Measurements from ENCODE around the gene LRRC58. TPM values are rescaled to one million over a fixed set of nuclear protein-coding genes. Genes with fewer than 3 reads are reported as not detected.

Gene LRRC58
- total and polyA plus RNA-seq, 2 of the 13 experiments (the other 11 are each of a cell fraction or from before 2014, with no cell fraction given), result 9.7 to 17.3 TPM

- no peak; the same call in 1 of the 2 replicates for TF ChIP-seq NCOR1 (IDR thresholded peaks at IDR 0.05; ENCODE audit: borderline replicate concordance, low read length)
- no peak for TF ChIP-seq ZNF276 (CRISPR knock-in tag; IDR thresholded peaks at IDR 0.05; ENCODE audit: low read depth)
- no peak for TF ChIP-seq SAFB2 (CRISPR knock-in tag; IDR thresholded peaks at IDR 0.05; ENCODE audit: borderline replicate concordance, low read depth)
- TF ChIP-seq ZSCAN21 (CRISPR knock-in tag; IDR thresholded peaks at IDR 0.05; ENCODE audit: borderline replicate concordance), result no peak
- no peak for TF ChIP-seq NPAS2 (CRISPR knock-in tag; IDR thresholded peaks at IDR 0.05; ENCODE audit: borderline replicate concordance)
- TF ChIP-seq RCOR2 (CRISPR knock-in tag; IDR thresholded peaks at IDR 0.05), result peak; percentile 81
- TF ChIP-seq ZNF430 (CRISPR knock-in tag; IDR thresholded peaks at IDR 0.05), result peak; percentile 77; the same call in 1 of the 2 replicates
- peak; percentile 87 for TF ChIP-seq SAP130 (CRISPR knock-in tag; IDR thresholded peaks at IDR 0.05; ENCODE audit: low read depth)
- no peak for TF ChIP-seq MTA3 (CRISPR knock-in tag; IDR thresholded peaks at IDR 0.05)
- TF ChIP-seq ZNF883 (CRISPR knock-in tag; IDR thresholded peaks at IDR 0.05; ENCODE audit: not compliant biosample characterization), result no peak
- TF ChIP-seq ZNF781 (CRISPR knock-in tag; IDR thresholded peaks at IDR 0.05; ENCODE audit: borderline replicate concordance, not compliant biosample characterization), result no peak
- TF ChIP-seq ZNF850 (CRISPR knock-in tag; conservative IDR thresholded peaks at IDR 0.05), result no peak
- no peak for TF ChIP-seq CCAR2 (optimal IDR thresholded peaks at IDR 0.05; ENCODE audit: low read depth, low read length)
- no peak for TF ChIP-seq ZNF720 (CRISPR knock-in tag; IDR thresholded peaks at IDR 0.05)
- no peak for TF ChIP-seq ZNF547 (CRISPR knock-in tag; IDR thresholded peaks at IDR 0.05)
- no peak for TF ChIP-seq POLR2G (IDR thresholded peaks at IDR 0.05; ENCODE audit: low read depth, low read length)
- no peak for TF ChIP-seq CSRNP1 (CRISPR knock-in tag; IDR thresholded peaks at IDR 0.05)
- peak; percentile 39; the same call in 1 of the 2 replicates for TF ChIP-seq NAIF1 (CRISPR knock-in tag; IDR thresholded peaks at IDR 0.05; ENCODE audit: borderline replicate concordance)
- no peak for TF ChIP-seq ZNF597 (CRISPR knock-in tag; IDR thresholded peaks at IDR 0.05)
- TF ChIP-seq EHMT2 (IDR thresholded peaks at IDR 0.05; ENCODE audit: borderline replicate concordance, low read depth, low read length), result peak; percentile 40; the same call in 1 of the 2 replicates
- TF ChIP-seq ZNF788 (CRISPR knock-in tag; IDR thresholded peaks at IDR 0.05; ENCODE audit: borderline replicate concordance), result no peak
Observed at GRCh38 chr3:120274739-120275167, 74.4 kb downstream of the LRRC58 start (continued).

Data from HepG2 (cell line).